ENCODE results near the gene SLC25A33. TPM values are rescaled to one million over a fixed set of nuclear protein-coding genes. Genes with fewer than 3 reads are reported as not detected.
A peak's percentile ranks its signal among the peaks of the same experiment; 100 is the strongest.
"Not testable (repeated sequence)": the region's sequence is repeated elsewhere in the genome, so short reads cannot be mapped to it uniquely, and the experiment has no call there.

Gene SLC25A33
- total RNA-seq, 1 donor: 6.7 TPM

- Histone ChIP-seq H3K27me3 (ENCODE audit: insufficient read depth, low read length) (no peaks in the 10 kb centered on the region), H3K9me3 (ENCODE audit: low read depth, low read length) (no peaks in the 10 kb centered on the region), H3K4me1 (ENCODE audit: insufficient read depth, low read length) (peaks cover 3% of the 10 kb centered on the region), H3K4me3 (ENCODE audit: low read length) (no peak overlapping the region)
Observed at GRCh38 chr1:9612162-9612845, 73.0 kb downstream of the SLC25A33 start.

- no peak overlapping the region for H3K4me3 ChIP-seq (ENCODE audit: low read length)
- H3K9me3 ChIP-seq (ENCODE audit: low read depth, low read length): no peaks in the 10 kb centered on the region
- H3K4me1 ChIP-seq (ENCODE audit: insufficient read depth, low read length): peaks cover 3% of the 10 kb centered on the region
- H3K27me3 ChIP-seq (ENCODE audit: insufficient read depth, low read length): no peaks in the 10 kb centered on the region
Observed at GRCh38 chr1:9612871-9613624, 73.8 kb downstream of the SLC25A33 start.

- Histone ChIP-seq H3K4me1 (ENCODE audit: insufficient read depth, low read length) (peaks cover 3% of the 10 kb centered on the region), H3K4me3 (ENCODE audit: low read length) (no peak overlapping the region), H3K27me3 (ENCODE audit: insufficient read depth, low read length) (no peaks in the 10 kb centered on the region), H3K9me3 (ENCODE audit: low read depth, low read length) (no peaks in the 10 kb centered on the region)
Observed at GRCh38 chr1:9613625-9614299, 74.5 kb downstream of the SLC25A33 start.

GRCh38 chr1:9615316-9616063, 76.2 kb downstream of the SLC25A33 start:
- Histone ChIP-seq H3K4me3 (ENCODE audit: low read length) (no peak overlapping the region), H3K4me1 (ENCODE audit: insufficient read depth, low read length) (peaks cover 3% of the 10 kb centered on the region), H3K9me3 (ENCODE audit: low read depth, low read length) (no peaks in the 10 kb centered on the region), H3K27me3 (ENCODE audit: insufficient read depth, low read length) (no peaks in the 10 kb centered on the region)

DNA sequence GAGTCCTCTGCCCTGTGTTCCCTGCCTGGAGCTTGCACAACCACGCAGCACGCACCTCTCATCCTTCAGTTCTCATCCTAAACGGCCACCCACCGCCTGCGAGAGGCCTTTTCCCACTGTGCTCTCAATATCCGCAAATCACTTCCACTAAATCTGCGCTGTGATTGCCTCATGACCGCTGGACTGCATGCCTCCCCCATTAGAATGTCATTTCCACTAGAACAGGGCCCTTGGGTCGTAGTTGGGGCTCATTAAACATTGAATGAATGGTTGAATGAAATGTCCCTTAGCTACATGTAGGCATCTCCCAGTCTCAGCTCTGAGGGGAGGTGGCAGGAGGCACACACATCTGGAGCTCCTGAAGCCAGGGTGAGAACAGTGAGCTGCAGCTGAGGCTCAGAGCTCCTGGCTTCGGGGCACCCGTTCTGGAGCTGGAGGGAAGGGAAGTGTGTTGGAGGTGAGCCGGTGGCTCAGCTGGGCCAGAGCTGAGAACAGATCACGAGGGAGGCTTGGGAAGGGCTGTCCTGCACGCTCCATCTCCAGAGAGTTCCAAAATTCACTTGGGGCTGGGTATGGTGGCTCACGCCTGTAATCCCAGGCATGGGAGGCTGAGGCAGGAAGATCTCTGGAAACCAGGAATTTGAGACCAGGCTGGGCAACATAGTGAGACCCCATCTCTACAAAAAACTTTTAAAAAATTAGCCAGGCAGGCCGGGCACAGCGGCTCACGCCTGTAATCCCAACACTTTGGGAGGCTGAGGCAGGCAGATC, 79.8 kb downstream of the SLC25A33 start:
- H3K4me1 ChIP-seq (ENCODE audit: insufficient read depth, low read length): peaks cover 3% of the 10 kb centered on the region
- no peak overlapping the region for H3K4me3 ChIP-seq (ENCODE audit: low read length)
- no peaks in the 10 kb centered on the region for H3K27me3 ChIP-seq (ENCODE audit: insufficient read depth, low read length)
- H3K9me3 ChIP-seq (ENCODE audit: low read depth, low read length): no peaks in the 10 kb centered on the region

DNA sequence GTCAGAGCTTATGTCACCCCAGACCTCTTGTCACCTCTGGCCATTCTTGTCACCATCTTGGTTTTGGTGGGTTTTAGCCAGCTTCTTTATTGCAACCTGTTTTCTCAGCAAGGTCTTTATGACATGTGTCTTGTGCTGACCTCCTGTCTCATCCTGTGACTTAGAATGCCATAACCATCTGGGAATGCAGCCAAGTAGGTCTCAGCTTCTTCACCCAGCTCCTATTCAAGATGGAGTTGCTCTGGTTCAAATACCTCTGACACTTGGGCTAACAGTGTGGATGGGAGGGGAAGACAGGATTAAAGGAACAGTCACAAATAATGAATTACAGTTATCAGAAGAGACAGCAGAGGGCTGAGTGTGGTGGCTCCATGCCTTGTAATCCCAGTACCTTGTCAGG, 81.8 kb downstream of the SLC25A33 start:
- no peaks in the 10 kb centered on the region for H3K9me3 ChIP-seq (ENCODE audit: low read depth, low read length)
- H3K4me3 ChIP-seq (ENCODE audit: low read length): no peak overlapping the region
- H3K4me1 ChIP-seq (ENCODE audit: insufficient read depth, low read length): peaks cover 6% of the 10 kb centered on the region
- no peaks in the 10 kb centered on the region for H3K27me3 ChIP-seq (ENCODE audit: insufficient read depth, low read length)

GRCh38 chr1:9624081-9624480, 84.8 kb downstream of the SLC25A33 start:
- Histone ChIP-seq H3K27me3 (ENCODE audit: insufficient read depth, low read length) (no peaks in the 10 kb centered on the region), H3K9me3 (ENCODE audit: low read depth, low read length) (no peaks in the 10 kb centered on the region), H3K4me1 (ENCODE audit: insufficient read depth, low read length) (peaks cover 35% of the 10 kb centered on the region), H3K4me3 (ENCODE audit: low read length) (no peak overlapping the region)

GRCh38 chr1:9625030-9625429, 85.8 kb downstream of the SLC25A33 start:
- H3K27me3 ChIP-seq (ENCODE audit: insufficient read depth, low read length); H3K9me3 ChIP-seq (ENCODE audit: low read depth, low read length); H3K4me3 ChIP-seq (ENCODE audit: low read length): not testable (repeated sequence)
- peaks cover 43% of the 10 kb centered on the region for H3K4me1 ChIP-seq (ENCODE audit: insufficient read depth, low read length)

DNA sequence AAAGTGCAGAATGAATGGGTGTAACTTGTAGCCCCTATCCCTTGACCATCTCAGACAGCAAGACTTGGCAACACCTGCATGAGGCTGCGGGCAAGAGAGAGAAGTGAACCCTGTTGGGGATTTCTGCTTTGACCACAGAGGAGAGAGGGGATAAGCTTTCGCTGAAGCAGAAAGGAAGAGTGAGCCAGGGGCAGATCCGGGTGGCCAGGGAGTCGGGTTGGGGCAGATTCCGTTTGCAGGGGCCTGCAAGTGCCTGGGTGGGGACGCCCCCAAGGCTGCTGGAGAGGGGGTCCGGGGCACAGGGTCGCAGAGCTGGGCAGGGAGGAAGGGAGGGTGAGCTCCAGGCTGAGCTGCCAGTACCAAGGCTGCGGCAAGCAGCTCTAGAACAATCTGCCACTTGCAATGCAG, 86.9 kb downstream of the SLC25A33 start:
- H3K4me3 ChIP-seq (ENCODE audit: low read length): no peak overlapping the region
- H3K4me1 ChIP-seq (ENCODE audit: insufficient read depth, low read length): peaks cover 55% of the 10 kb centered on the region
- no peaks in the 10 kb centered on the region for H3K9me3 ChIP-seq (ENCODE audit: low read depth, low read length)
- no peaks in the 10 kb centered on the region for H3K27me3 ChIP-seq (ENCODE audit: insufficient read depth, low read length)

DNA sequence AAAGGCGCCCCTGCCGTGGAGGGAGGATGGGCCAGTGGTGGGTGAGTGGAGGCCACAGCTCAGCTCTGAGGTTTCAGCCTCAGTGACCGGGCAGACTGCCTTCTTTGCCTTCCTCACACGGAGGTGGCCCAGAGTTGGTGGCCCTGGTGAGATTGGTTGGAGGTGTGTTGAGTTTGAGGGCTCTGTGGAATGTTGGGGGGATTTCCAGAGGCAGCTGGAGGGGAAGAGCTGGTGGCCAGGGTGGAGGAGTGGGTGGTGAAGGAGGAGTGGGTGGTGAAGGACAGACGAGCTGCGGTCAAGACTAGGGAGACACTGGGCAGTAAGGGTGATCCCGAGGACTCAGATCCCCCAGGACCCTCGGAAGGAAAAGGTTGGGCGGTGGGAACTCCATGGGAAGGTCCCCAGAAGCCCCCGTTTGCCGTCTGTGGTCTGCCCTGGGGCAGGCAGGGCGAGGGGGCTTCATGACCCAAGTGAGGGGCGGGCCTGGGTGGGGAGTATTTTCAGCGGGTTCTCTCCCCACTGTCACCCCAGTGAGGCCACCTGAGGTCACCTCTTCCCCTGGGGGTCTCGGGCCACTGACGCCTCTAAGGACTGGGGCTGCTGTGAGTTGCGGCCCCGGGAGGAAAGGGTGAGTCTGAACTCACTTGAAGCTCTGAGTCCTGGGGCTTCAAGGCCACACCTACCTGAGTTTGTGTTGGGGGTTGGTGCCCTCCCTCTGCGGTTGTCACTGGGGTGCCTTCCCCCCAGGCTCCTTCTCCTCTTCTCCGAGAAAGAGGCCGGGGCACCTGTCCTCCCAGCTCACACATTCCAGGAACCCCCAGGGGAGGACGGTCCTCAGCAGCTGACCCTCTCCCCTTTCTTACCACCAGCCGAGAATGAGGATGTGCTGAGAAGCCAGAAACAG, 89.5 kb downstream of the SLC25A33 start:
- Histone ChIP-seq H3K4me3 (ENCODE audit: low read length) (peak overlapping the region; percentile 33), H3K4me1 (ENCODE audit: insufficient read depth, low read length) (peaks cover 68% of the 10 kb centered on the region), H3K9me3 (ENCODE audit: low read depth, low read length) (no peaks in the 10 kb centered on the region), H3K27me3 (ENCODE audit: insufficient read depth, low read length) (no peaks in the 10 kb centered on the region)

DNA sequence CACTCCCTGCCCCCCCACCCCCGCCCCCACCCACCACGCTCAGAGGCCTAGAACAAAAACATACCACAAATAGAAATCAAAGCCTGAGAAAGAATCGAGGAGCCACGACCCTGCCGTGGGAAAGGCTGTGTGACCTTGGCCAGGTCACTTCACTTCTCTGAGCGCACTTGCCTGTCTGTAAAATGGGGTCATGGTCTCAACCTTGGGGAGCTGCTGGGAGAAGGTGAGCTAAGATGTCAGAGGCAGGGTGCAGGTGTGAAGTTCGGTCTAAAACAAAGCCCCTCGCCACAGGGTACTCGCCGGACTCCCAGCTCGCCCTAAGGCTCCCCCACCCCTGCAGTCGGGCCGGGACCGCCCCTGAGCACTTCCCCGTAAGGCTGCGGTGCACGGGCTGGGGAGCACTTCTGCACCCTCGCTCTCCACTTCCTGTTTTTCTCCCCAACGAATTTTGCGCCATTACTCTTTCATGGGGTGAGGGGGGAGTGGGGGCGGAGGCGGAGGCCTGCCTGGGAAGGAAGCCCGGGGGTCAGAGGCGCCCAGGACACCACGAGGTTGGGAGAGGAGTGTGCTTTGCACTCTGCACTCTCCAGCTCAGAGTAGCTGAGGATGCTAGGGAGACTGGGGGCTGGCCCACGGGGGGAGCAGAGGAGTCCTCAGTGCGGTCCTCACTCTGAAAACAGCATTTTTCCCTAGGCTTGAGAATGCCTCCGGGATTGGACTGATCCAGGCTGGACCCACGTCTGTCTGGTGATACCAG, 90.4 kb downstream of the SLC25A33 start:
- Histone ChIP-seq H3K4me3 (ENCODE audit: low read length) (peak overlapping the region; percentile 49), H3K27me3 (ENCODE audit: insufficient read depth, low read length) (no peaks in the 10 kb centered on the region), H3K4me1 (ENCODE audit: insufficient read depth, low read length) (peaks cover 75% of the 10 kb centered on the region), H3K9me3 (ENCODE audit: low read depth, low read length) (no peaks in the 10 kb centered on the region)

DNA sequence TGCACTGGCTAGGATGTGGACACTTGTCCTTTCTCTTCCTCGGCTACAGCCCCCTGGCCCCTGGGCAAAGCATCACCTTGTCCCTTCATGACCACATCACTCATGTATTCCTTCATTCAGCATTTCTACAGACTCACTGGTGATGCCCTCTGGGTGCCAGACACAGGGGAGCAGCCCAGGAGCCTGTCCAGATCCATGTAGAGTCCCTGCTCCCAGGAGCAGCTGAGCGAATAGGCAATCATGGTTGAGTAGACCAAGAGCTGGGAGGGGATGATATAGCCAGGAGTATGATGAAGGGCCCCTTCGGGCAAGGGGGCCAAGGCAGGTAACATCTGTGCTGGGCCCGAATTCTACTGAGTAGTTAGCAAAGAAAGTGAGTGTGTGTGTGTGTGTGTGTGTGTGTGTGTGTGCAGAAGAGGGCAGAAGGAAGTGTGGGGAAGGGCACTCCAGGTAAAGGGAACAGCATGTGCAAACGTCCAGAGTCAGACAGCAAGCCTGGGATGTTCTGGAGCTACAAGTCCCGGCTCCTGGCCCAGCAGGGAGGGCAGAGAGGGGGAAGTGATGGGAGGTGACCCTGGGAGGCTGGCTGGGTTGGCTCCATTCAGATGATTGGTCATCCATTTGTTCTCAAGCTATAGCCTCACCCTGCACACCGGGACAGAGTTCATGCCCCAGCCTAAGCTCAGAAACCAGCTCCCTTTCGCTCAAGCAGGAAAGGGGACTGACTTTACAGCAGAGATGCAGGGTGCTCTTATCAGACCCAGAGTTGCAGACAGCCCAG, 91.3 kb downstream of the SLC25A33 start:
- Histone ChIP-seq H3K9me3 (ENCODE audit: low read depth, low read length) (no peaks in the 10 kb centered on the region), H3K27me3 (ENCODE audit: insufficient read depth, low read length) (no peaks in the 10 kb centered on the region), H3K4me1 (ENCODE audit: insufficient read depth, low read length) (peaks cover 83% of the 10 kb centered on the region), H3K4me3 (ENCODE audit: low read length) (peak overlapping the region; percentile 49)
